Gastrocnemius medialis (tissue), 4 donors: ENCODE data around the gene USP6NL.

ENCODE experiments used
- POLR2A ChIP-seq, 2 donors: fragments of 450-650 bp; IDR thresholded peaks; one replicate each; pipeline ENCODE4 v1.6.1; 2017; ENCODE audit warnings: antibody characterized with exemption in 2 of 2, mild to moderate bottlenecking in 2 of 2, moderate library complexity in 2 of 2
- TF ChIP-seq, protein P1 (sequence below), 5 experiments: fragments of 450-650 bp in 3 of 5; fragments of 200-600 bp in 2 of 5; sonication (generic) in 2 of 5; IDR thresholded peaks in 4 of 5; conservative IDR thresholded peaks in 1 of 5; 1 replicate in 4 of 5; 2 replicates in 1 of 5; pipeline ENCODE4 v1.5.1; 2016 to 2019; ENCODE audit warnings: antibody characterized with exemption in 5 of 5, mild to moderate bottlenecking in 3 of 5, moderate library complexity in 3 of 5

DNA sequence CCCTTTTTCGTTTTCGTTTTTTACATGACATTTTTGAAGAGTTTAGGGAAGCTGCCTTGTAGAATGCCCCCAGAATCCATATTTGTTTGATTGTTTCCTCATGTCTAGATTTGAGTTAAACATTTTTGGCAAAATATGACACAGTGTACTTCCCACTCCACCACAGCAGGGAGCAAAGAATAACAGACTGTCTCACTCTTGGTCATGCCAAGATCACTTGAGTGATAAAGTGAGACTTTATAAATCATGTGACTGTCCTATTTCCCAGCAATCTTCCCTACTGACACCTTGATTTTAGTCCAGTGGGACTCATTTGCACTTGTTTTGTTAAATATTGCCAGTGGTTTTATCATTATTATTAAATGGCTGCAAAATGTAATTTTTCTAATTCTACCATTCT, 44.4 kb upstream of the USP6NL start:
- TF ChIP-seq, protein P1, sequence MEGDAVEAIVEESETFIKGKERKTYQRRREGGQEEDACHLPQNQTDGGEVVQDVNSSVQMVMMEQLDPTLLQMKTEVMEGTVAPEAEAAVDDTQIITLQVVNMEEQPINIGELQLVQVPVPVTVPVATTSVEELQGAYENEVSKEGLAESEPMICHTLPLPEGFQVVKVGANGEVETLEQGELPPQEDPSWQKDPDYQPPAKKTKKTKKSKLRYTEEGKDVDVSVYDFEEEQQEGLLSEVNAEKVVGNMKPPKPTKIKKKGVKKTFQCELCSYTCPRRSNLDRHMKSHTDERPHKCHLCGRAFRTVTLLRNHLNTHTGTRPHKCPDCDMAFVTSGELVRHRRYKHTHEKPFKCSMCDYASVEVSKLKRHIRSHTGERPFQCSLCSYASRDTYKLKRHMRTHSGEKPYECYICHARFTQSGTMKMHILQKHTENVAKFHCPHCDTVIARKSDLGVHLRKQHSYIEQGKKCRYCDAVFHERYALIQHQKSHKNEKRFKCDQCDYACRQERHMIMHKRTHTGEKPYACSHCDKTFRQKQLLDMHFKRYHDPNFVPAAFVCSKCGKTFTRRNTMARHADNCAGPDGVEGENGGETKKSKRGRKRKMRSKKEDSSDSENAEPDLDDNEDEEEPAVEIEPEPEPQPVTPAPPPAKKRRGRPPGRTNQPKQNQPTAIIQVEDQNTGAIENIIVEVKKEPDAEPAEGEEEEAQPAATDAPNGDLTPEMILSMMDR (IDR thresholded peaks at IDR 0.05 in 4 of 5, conservative IDR thresholded peaks at IDR 0.05 in 1 of 5): no peak
- TF ChIP-seq POLR2A (IDR thresholded peaks at IDR 0.05): no peak
